MM.1S (cell line): ENCODE measurements around the gene PHACTR1.
"Not testable (repeated sequence)": the region's sequence is repeated elsewhere in the genome, so short reads cannot be mapped to it uniquely, and the experiment has no call there.

Experiments
- DNase-seq: peaks from one replicate; pipeline ENCODE4 v3.0.0-alpha.2; 2015
- H2AFZ ChIP-seq: fragments of 300-600 bp; sonication (generic); 2 replicates; pipeline ENCODE4 v1.6.0; 2016; ENCODE audit warnings: antibody characterized with exemption, low read length
- H3F3A ChIP-seq: fragments of 300-600 bp; sonication (generic); 2 replicates; pipeline ENCODE4 v1.6.1; 2016; ENCODE audit warnings: mild to moderate bottlenecking, antibody characterized with exemption, low read length, moderate library complexity, mixed read lengths; ENCODE audit not compliant: insufficient read depth
- H3K27ac ChIP-seq: fragments of 300-600 bp; sonication (generic); 2 replicates; pipeline ENCODE4 v1.5.1; 2016; ENCODE audit warnings: mild to moderate bottlenecking, low read length
- H3K27me3 ChIP-seq: fragments of 300-600 bp; sonication (generic); replicated peaks from 2 replicates; pipeline ENCODE4 v1.6.0; 2016; ENCODE audit warnings: low read length; ENCODE audit not compliant: insufficient read depth
- H3K36me3 ChIP-seq: fragments of 300-600 bp; sonication (generic); replicated peaks from 2 replicates; pipeline ENCODE4 v1.6.1; 2016; ENCODE audit warnings: mild to moderate bottlenecking, low read length, mixed read lengths; ENCODE audit not compliant: insufficient read depth
- H3K4me1 ChIP-seq: fragments of 300-600 bp; sonication (generic); 2 replicates; pipeline ENCODE4 v1.6.1; 2016; ENCODE audit warnings: low read length, mixed read lengths
- H3K4me2 ChIP-seq: fragments of 300-600 bp; sonication (generic); 2 replicates; pipeline ENCODE4 v1.6.0; 2016; ENCODE audit warnings: low read depth, low read length
- H3K4me3 ChIP-seq: fragments of 300-600 bp; sonication (generic); 2 replicates; pipeline ENCODE4 v1.5.1; 2016; ENCODE audit warnings: low read length, mixed read lengths
- H3K79me2 ChIP-seq: fragments of 300-600 bp; sonication (generic); 2 replicates; pipeline ENCODE4 v1.6.1; 2016; ENCODE audit warnings: mixed run types, low read length, mixed read lengths
- H3K9ac ChIP-seq: fragments of 300-600 bp; sonication (generic); 2 replicates; pipeline ENCODE4 v1.6.1; 2016; ENCODE audit warnings: low read length, mixed read lengths
- H3K9me2 ChIP-seq: fragments of 300-600 bp; sonication (generic); replicated peaks from 2 replicates; pipeline ENCODE4 v1.6.1; 2016; ENCODE audit warnings: mild to moderate bottlenecking, low read length, mixed read lengths; ENCODE audit not compliant: insufficient read depth
- H3K9me3 ChIP-seq: fragments of 300-600 bp; sonication (generic); replicated peaks from 2 replicates; pipeline ENCODE4 v1.6.1; 2016; ENCODE audit warnings: mild to moderate bottlenecking, low read length, mixed read lengths; ENCODE audit not compliant: insufficient read depth
- H4K20me1 ChIP-seq: fragments of 300-600 bp; sonication (generic); 2 replicates; pipeline ENCODE4 v1.6.1; 2016; ENCODE audit warnings: mild to moderate bottlenecking, low read length, moderate library complexity, mixed read lengths; ENCODE audit not compliant: insufficient read depth
- CTCF ChIP-seq: fragments of 300-600 bp; sonication (generic); IDR thresholded peaks from 2 replicates; pipeline ENCODE4 v1.5.1; 2016; ENCODE audit warnings: antibody characterized with exemption, low read length, mixed read lengths
- EZH2 ChIP-seq: fragments of 300-600 bp; sonication (generic); optimal IDR thresholded peaks from 2 replicates; pipeline ENCODE3; 2017; ENCODE audit warnings: low read depth, mild to moderate bottlenecking, antibody characterized with exemption, low read length, mixed read lengths
- EZH2phosphoT487 ChIP-seq: fragments of 300-600 bp; sonication (generic); IDR thresholded peaks from 2 replicates; pipeline ENCODE4 v1.6.1; 2018; ENCODE audit warnings: antibody characterized with exemption, low read length

Gene PHACTR1

DNA sequence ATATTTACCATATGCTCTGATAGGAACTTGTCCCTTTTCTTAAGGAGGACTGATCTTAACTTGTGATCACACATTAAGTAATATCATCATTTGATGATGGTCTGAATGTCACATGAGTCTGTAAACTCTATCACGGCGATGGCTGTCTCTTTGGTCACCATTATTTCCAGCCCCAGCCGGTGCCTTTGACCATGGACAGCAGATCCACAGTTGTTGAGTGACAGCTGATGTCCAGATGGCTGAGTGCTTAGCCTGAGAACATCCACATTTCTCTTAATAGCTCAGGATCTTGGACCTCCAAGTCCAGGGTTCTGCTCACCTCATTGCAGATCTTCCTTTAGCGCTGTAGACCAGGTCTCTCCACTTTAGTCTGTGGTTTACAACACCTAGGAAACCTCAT is 440.7 kb downstream of the PHACTR1 start:
- no peaks in the 10 kb centered on the region for H3K27me3 ChIP-seq
- no peak overlapping the region for H3K9ac ChIP-seq
- H3K4me1 ChIP-seq: no peaks in the 10 kb centered on the region
- no peaks in the 10 kb centered on the region for H3K9me2 ChIP-seq
- H2AFZ ChIP-seq: no peak overlapping the region
- no peaks in the 10 kb centered on the region for H3K79me2 ChIP-seq
- H3K9me3 ChIP-seq: no peaks in the 10 kb centered on the region
- DNase-seq: no peak
- H3K4me2 ChIP-seq: no peak overlapping the region
- H3K27ac ChIP-seq: no peak overlapping the region
- no peaks in the 10 kb centered on the region for H3F3A ChIP-seq
- no peaks in the 10 kb centered on the region for H3K36me3 ChIP-seq
- no peak overlapping the region for H3K4me3 ChIP-seq
- no peak for TF ChIP-seq EZH2
- no peak for TF ChIP-seq CTCF
- no peak for TF ChIP-seq EZH2phosphoT487
- H4K20me1 ChIP-seq: no peaks in the 10 kb centered on the region

DNA sequence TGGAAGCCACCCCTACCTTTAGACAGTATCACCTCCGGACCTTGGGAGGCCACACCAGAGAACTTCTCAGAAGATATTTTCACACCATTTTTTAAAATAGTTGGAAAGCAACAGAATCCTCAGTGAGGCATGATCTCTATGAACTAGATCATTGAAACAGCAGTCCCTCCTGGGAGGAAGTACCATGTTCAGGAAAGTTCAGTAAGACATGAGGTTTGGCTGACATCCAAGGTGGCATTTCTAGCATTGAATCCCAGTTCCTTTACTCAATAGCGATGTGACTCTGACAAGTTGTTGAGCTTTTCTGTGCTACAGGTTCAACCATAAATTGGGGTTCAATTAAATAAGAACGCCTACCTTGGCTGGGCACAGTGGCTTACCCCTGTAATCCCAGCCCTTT is 442.7 kb downstream of the PHACTR1 start:
- H3K36me3 ChIP-seq: no peaks in the 10 kb centered on the region
- H3K4me3 ChIP-seq: no peak overlapping the region
- H3K4me2 ChIP-seq: no peak overlapping the region
- no peak overlapping the region for H2AFZ ChIP-seq
- no peaks in the 10 kb centered on the region for H3K4me1 ChIP-seq
- no peak for TF ChIP-seq EZH2
- TF ChIP-seq EZH2phosphoT487: no peak
- TF ChIP-seq CTCF: no peak
- H3K79me2 ChIP-seq: no peaks in the 10 kb centered on the region
- no peaks in the 10 kb centered on the region for H3K27me3 ChIP-seq
- H4K20me1 ChIP-seq: no peaks in the 10 kb centered on the region
- no peak overlapping the region for H3K9ac ChIP-seq
- H3K9me3 ChIP-seq: no peaks in the 10 kb centered on the region
- H3K9me2 ChIP-seq: no peaks in the 10 kb centered on the region
- no peak for DNase-seq
- no peak overlapping the region for H3K27ac ChIP-seq
- H3F3A ChIP-seq: no peaks in the 10 kb centered on the region

DNA sequence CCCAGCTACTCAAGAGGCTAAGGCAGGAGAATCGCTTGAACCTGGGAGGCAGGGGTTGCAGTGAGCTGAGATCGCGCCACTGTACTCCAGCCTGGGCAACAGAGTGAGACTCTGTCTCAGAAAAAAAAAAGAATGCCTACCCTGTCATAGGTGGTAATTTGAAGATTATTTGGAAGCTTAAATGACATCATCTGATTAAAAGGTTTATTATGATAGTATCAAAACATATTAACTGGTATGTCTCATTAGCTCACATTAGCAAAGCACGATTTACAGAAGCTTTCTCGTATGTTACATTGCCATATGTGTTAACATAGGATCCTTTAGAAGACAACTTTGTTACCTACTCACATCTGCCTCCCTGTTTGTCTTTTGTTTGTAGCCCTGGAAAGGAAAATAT is 443.3 kb downstream of the PHACTR1 start:
- not testable (repeated sequence) for H3K27me3 ChIP-seq, H3K4me1 ChIP-seq, H3K79me2 ChIP-seq, H3K36me3 ChIP-seq, H3F3A ChIP-seq, H3K4me3 ChIP-seq, H3K9ac ChIP-seq, H3K9me3 ChIP-seq, H3K27ac ChIP-seq, H3K9me2 ChIP-seq, DNase-seq, H4K20me1 ChIP-seq, H3K4me2 ChIP-seq, H2AFZ ChIP-seq

GRCh38 chr6:13163161-13163944 is 446.8 kb downstream of the PHACTR1 start:
- Histone ChIP-seq H3K9ac (no peak overlapping the region), H3K27ac (no peak overlapping the region), H3K4me1 (no peaks in the 10 kb centered on the region), H3K36me3 (no peaks in the 10 kb centered on the region), H3K79me2 (no peaks in the 10 kb centered on the region), H3K4me2 (no peak overlapping the region), H3K4me3 (no peak overlapping the region), H3K27me3 (no peaks in the 10 kb centered on the region), H4K20me1 (no peaks in the 10 kb centered on the region), H2AFZ (no peak overlapping the region), H3F3A (no peaks in the 10 kb centered on the region), H3K9me2 (no peaks in the 10 kb centered on the region), H3K9me3 (no peaks in the 10 kb centered on the region)
- TF ChIP-seq EZH2phosphoT487 (no peak), CTCF (no peak), EZH2 (no peak)
- DNase-seq: no peak
